ENCODE results near the gene KCNQ5.

The KCNQ5 gene

GRCh38 chr6:72811971-72812421 lies 190.1 kb downstream of the KCNQ5 start:
- DNase-seq, result no peak

- DNase-seq, result no peak
Measured at GRCh38 chr6:72813807-72814596, 192.1 kb downstream of the KCNQ5 start.

- DNase-seq, result no peak
Measured at GRCh38 chr6:72816022-72816421, 194.2 kb downstream of the KCNQ5 start.

DNA sequence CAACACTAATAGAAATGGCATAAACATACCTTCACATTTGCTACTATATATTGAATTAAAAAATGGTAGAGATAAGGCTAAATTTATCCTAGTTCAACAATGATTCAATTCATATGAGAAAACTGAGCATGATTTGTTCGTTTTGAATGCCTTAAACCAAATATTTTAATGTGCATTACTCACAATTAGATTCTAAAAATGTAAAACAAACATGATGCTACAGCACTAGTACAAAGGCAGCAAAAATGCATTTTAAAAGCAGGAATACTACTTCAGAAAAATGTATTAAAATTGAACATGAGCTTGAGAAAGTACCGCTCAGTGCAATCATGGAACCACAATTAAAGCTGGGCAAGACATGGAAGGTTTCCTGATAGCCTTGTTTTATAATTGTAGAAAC lies 195.3 kb downstream of the KCNQ5 start:
- DNase-seq, result no peak

DNA sequence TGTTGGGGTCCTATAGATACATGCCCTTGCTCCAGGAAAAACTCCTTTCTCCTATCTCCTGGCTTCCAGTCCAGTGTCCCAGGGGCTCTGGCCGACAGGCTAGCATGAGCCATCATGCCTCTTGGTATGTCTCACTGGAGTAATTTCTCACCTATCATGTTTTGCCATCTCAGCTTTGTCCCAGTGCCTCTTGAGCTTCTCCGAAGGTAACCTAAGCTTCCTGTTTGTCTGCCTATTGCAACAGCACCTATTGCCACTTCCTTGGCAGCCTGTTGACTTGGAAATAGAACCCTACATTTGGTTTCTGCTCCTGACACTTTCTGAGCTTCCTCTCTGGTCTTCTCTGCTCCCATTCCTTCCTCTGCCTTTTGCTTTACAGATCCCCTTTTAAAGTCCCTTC lies 197.7 kb downstream of the KCNQ5 start:
- no peak for DNase-seq

DNA sequence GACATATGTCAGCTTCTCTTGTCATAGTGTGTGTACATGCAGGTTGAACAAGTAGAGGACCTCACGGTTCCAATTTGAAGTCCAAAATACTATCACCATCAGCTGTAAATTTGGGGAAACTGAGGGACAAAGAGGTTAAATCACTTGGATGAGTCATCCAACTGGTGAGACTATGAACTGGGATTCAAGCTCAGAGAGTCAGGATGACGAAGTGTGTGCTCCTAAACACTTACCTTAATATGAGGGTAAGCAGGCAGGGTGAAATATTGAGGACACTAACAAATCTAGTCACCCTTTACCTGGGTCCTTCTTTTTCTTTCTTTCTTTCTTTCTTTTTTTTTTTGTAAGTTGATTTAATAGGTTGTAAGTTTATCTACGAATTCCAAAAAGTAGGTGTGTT lies 198.3 kb downstream of the KCNQ5 start:
- no peak for DNase-seq

DNA sequence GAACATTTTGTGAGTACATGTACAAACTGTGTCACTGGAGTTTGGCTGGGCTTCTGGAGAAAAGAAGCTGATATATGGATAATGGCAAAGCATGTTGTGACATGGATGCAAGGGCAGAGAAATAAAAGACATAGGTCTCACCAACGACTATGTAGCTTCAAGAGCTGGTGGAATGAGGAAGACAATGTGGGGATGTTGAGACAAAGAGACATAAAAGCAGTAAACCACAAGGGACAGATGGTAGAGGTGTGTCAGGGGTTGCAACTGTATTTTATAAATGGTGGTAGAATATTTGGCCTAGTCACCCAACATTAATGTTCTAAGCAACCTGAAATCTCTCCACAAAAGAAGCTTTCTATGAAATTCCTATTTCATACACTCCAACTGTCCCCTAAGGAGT lies 199.0 kb downstream of the KCNQ5 start:
- DNase-seq, result no peak

GRCh38 chr6:72822023-72822422 lies 200.2 kb downstream of the KCNQ5 start:
- no peak for DNase-seq

DNA sequence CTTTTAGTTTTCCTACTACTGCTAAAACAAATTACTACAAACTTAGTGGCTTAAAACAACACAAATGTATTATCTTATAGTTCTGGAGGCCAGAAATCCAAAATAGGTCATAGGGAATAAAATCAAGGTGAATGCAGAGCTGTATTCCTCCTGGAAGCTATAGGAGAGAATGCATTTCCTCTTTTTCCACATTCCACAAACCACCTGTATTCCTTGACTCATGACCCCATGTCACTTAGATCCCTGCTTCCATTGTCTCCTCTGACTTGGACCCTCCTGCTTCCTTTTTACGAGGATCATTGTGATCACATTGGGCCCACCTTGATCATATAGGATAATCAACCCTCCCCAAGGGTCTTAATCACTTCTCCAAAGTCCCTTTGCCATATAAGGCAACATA lies 200.8 kb downstream of the KCNQ5 start:
- no peak for DNase-seq

DNA sequence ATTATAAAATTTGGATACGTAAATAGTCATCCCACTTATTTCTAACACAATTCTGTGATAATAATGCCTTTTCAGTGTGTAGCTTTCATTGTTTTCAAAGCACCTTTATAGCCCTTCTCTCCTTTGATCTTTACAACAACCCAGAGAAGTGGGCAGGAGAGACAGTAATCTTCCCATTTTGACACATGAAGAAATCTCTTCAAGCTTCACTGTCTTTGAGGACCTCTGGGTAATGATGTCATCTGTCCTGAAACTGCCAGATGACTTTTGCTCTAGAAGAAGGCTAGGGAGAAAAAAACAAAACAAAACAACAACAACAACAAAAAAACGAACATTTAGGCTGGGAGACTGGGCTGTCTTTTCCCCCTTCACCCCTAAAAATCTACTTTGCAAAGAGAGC lies 203.0 kb downstream of the KCNQ5 start:
- no peak for DNase-seq

DNA sequence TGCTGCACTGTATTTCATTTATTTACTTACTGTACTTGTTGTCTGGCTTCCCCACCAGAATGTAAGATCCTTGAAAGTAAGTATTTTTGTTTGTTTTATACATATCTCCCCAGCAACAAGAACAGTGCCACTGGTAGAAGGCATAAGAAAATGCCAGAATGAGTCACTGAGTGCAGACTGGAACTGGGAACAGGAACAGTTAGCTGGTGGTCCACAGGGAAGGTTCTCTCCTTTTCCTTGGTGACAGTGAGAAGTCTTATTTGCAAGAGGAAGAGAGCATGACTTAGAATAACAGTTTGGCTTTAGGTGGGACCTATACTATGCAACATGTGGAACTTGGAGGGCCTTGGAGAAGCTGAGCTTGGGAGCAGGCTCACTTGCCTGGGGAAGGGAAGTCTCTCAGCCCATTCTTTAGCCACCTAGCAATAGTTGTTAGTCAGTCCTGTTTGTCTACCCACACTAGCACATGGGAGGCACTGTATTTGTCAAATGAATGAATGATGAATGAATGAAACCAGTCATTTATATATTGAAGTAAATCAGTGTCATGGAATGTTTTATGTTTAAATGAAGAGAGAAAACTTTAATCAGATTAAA lies 203.5 kb downstream of the KCNQ5 start:
- DNase-seq, result no peak

- no peak for DNase-seq
Measured at GRCh38 chr6:72826037-72826436, 204.2 kb downstream of the KCNQ5 start.

DNA sequence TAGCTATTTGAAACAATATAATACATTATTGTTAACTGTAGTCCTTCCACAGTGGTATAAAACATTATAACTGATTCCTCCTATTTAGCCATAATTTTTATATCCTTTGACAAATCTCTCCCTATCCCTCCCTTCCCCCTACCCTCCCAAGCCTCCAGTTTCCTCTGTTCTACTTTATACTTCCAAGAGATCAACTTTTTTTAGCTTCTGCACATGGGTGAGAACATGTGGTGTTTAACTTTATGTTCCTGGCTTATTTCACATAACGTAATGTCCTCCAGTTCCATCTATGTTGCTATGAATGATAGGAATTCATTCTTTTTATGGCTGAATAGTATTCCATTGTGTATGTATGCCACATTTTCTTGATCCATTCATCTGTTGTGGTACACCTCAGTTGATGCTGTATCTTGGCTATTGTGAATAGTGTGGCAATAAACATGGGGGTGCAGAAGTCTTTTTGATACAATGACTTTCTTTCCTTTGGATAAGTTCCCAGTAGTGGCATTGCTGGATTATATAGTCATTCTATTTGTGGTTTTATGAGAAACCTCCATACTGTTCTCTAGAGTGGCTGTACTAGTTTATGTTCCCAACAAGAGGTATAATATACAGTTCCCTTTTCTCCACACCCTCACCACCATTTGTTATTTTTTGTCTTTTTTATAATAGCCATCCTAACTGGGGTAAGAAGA lies 205.0 kb downstream of the KCNQ5 start:
- DNase-seq, result no peak

- DNase-seq, result no peak
Measured at GRCh38 chr6:72828904-72829303, 207.0 kb downstream of the KCNQ5 start.

- DNase-seq, result no peak
Measured at GRCh38 chr6:72832271-72832670, 210.4 kb downstream of the KCNQ5 start.

GRCh38 chr6:72835749-72836148 lies 213.9 kb downstream of the KCNQ5 start:
- no peak for DNase-seq

GRCh38 chr6:72836971-72837370 lies 215.1 kb downstream of the KCNQ5 start:
- no peak for DNase-seq

DNA sequence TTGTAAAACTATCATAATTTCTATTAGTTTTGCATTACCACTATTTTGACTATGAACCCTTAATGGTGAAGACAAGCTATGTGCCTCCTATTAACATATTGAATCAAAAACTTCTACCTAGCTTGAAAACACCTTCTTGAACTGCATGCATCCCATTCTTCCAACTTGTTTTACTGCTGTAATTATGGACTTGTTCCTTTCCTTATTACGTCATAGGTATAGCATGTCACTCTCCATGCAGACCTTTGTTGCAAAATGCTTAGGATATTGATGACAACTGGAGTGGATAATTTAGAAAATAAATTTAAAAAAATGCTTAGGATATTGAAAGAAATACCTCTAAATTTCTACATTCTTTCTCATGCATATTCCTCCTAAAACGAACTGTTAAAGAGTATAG lies 219.3 kb downstream of the KCNQ5 start:
- DNase-seq, result no peak

- no peak for DNase-seq
Measured at GRCh38 chr6:72842140-72842539, 220.3 kb downstream of the KCNQ5 start.

GRCh38 chr6:72844614-72845013 lies 222.8 kb downstream of the KCNQ5 start:
- DNase-seq, result no peak

DNA sequence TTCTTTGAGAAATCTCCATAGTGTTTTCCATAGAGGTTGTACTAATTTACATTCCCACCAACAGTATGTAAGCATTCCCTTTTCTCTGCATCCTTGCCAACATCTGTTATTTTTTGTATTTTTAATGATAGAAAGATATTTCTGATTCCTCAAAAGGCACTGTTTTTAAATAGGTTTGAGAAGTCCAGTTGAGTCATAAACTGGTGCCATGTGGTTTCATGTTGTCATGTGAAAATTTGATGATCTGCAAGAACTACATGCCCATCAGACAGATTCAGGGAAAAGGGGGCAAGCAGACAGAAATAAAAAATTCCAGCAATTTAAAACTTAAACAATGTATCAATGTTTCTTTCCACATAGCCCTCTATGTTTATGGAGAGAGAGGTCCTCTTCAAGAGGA lies 227.5 kb downstream of the KCNQ5 start:
- no peak for DNase-seq

- DNase-seq, result no peak
Measured at GRCh38 chr6:72850040-72850439, 228.2 kb downstream of the KCNQ5 start.

- no peak for DNase-seq
Measured at GRCh38 chr6:72850469-72850868, 228.6 kb downstream of the KCNQ5 start.

GRCh38 chr6:72855471-72855870 lies 233.6 kb downstream of the KCNQ5 start:
- no peak for DNase-seq
